ENCODE measurements around the gene EXOSC5.
"Not testable (repeated sequence)": the region's sequence is repeated elsewhere in the genome, so short reads cannot be mapped to it uniquely, and the experiment has no call there.

Gene EXOSC5

DNA sequence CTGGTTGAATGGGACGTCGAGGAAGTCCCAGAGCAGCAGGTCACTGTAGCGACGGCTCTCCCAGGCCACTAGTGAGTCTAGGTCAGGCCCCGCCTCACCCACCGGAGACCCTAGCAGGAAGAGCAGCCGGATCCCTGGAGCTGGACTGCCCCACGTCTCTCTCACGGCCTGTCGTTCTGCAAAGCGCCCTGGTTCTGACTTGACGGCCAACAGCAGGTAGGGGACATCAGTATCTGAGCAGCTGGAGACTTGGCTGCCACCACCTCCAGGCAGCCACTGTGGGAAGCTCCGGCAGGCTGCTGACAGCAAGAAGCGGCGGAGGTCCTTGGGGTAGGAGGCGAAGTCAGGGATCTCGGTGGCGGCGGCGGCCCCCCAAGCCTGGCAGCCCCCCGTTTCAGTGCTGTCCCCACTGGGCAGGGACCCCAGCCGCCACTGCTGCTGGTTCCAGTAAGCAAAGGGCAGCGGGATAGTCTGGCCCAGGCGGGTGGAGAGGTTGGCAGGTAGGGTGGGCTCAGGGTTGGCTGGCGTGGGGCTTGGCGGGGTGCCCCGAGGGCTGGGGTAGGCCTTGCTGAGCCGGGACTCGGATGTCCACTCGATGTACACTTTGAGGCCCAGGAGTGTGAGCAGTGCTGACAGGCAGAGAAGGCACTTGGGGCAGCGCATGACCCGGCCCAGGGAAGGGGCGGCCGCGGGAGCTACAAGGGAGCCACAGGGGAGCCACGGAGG, 29.1 kb upstream of the EXOSC5 start:
- DNase-seq (ENCODE audit: low spot score), result no peak

- no peak for DNase-seq (ENCODE audit: low spot score)
Measured at GRCh38 chr19:41425174-41426115, 28.3 kb upstream of the EXOSC5 start.

DNA sequence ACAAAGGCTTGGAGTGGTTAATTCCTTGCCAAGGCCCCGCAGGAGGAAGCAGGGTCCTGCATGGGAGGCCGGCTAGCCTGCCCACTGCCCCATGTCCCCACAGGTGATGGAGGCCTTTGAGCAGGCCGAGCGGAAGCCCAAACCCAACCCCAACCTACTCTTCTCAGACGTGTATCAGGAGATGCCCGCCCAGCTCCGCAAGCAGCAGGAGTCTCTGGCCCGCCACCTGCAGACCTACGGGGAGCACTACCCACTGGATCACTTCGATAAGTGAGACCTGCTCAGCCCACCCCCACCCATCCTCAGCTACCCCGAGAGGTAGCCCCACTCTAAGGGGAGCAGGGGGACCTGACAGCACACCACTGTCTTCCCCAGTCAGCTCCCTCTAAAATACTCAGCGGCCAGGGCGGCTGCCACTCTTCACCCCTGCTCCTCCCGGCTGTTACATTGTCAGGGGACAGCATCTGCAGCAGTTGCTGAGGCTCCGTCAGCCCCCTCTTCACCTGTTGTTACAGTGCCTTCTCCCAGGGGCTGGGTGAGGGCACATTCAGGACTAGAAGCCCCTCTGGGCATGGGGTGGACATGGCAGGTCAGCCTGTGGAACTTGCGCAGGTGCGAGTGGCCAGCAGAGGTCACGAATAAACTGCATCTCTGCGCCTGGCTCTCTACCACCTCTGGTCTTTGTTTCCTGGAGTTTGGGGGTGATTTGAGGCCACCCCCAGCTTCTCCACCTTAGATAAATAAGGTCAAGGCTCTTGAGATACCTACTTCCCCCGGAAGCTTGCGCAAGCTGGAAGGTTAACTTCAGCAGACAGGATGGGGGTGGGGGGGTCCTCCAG, 27.4 kb upstream of the EXOSC5 start:
- DNase-seq (ENCODE audit: low spot score), result no peak

GRCh38 chr19:41422955-41423354, 25.8 kb upstream of the EXOSC5 start:
- no peak for DNase-seq (ENCODE audit: low spot score)

DNA sequence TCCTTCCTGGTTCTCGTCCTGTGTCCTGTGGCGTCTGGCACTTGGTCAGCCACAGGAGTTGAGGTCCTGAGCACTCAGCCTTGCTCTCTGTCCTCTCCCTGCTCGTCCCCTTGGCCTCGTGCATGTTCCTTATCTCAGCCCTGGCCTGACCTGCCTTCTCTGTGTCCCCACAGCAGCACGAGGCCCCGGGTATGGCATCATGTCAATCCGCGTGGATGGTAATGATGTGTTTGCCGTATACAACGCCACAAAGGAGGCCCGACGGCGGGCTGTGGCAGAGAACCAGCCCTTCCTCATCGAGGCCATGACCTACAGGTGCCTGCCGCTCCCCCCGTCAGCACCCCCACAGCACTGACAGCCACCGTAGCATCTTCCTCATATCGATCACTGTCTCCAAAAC, 25.3 kb upstream of the EXOSC5 start:
- DNase-seq (ENCODE audit: low spot score), result no peak

- DNase-seq (ENCODE audit: low spot score), result no peak
Measured at GRCh38 chr19:41421973-41422372, 24.8 kb upstream of the EXOSC5 start.

DNA sequence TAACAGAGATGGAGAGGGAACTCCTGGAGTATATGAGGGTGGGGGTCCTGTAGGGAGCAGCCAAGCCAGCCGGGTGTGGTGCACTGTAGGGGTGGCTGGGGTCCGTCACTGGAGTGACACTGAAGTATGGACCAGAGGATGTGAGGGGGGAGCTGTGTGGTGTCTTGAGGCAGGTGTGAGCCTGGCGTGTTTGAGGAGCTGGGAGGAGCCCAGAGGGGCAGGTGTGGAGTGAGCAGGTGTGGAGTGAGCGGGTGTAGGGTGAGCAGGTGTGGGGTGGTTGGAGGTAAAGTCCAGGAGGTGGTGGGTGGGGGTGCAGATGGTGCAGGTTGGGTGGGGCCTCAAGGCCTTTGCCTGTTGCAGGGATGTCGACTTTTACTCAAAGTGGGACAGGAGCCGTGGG, 24.2 kb upstream of the EXOSC5 start:
- DNase-seq (ENCODE audit: low spot score), result no peak

DNA sequence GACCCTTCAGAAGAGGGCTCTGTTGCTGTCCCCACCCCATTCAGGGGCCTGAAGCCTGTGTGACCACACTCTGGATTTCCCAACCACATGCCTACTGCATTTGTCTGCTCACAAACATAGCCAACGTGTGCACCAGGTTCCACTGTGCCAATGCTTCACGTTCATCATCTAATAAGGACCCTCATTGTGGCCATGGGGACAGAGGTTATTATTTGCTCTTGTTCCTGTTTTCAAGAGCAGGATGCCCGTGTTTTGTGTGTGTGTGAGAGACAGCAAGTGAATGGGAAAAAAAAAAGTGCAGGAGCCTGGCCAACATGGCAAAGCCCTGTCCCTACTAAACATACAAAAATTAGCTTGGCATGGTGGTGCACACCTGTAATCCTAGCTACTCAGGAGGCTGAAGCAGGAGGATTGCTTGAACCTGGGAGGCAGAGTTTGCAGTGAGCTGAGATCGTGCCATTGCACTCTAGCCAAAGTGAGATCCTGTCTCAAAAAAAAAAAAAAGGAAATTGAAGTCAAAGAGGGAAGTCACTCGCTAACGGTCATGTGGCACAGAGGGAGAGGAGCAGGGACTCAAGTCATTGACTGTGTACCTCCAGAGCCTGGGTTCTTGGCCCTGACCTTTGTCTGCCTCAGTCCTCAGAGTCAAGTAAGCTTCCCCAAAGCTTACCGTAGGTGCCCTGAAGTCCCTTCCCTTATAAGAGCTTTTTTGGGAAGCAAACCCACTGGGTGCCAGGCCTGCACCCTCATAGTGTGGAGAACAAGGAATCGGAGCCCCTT, 23.1 kb upstream of the EXOSC5 start:
- DNase-seq (ENCODE audit: low spot score), result no peak

GRCh38 chr19:41416194-41416674, 19.1 kb upstream of the EXOSC5 start:
- no peak for DNase-seq (ENCODE audit: low spot score)

GRCh38 chr19:41415154-41415571, 18.0 kb upstream of the EXOSC5 start:
- no peak for DNase-seq (ENCODE audit: low spot score)

GRCh38 chr19:41414461-41414860, 17.3 kb upstream of the EXOSC5 start:
- no peak for DNase-seq (ENCODE audit: low spot score)

DNA sequence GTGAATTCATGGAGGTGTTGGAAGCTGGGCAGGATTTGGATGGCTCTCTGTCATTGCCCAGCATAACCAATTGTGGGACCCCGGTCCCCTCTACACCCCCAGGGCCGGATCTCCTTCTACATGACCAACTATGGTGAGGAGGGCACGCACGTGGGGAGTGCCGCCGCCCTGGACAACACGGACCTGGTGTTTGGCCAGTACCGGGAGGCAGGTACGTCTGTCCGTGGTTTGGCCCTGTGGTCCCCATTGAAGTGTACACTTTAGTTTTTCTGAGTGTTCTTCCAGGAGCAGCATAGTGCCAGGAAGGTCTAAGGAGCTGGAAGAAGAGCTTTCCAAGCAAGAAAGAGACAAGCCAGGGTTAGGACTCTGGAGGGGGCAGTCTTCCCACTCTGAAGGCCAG, 16.8 kb upstream of the EXOSC5 start:
- no peak for DNase-seq (ENCODE audit: low spot score)

DNA sequence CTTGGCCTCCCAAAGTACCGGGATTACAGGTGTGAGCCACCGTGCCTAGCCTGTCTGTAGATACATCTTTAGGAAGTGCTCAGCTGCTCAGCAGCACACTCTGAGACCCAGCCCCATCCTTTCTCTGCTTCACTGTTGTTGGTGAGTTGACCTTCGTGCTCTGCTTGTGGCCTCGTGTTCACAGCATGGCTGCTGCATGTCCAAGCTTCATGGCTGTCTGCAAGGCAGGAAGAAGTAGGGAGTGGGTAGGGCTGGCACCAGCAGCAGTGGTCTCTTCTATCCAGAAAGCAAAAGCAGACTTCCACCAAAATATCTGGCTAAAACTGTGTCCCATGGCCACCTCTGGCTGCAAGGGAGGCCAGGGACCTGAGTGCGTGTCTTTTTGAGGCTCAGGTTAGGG, 15.8 kb upstream of the EXOSC5 start:
- no peak for DNase-seq (ENCODE audit: low spot score)

DNA sequence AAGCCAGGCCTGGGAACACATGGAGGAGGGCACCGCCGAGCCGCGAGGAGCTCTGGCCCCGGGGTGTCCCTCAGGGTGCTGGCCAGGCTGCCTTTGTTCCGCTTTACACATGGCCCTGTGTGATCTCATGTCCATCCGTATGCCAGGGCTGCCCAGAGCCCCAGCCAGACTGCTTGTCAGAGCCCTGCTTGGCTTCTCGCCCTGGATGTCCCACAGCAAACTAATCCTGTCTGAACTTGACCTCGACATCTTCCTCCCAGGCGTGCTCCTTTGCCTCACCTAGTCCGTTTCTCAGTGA, 14.8 kb upstream of the EXOSC5 start:
- no peak for DNase-seq (ENCODE audit: low spot score)

GRCh38 chr19:41411100-41411967, 14.2 kb upstream of the EXOSC5 start:
- DNase-seq (ENCODE audit: low spot score), result no peak

DNA sequence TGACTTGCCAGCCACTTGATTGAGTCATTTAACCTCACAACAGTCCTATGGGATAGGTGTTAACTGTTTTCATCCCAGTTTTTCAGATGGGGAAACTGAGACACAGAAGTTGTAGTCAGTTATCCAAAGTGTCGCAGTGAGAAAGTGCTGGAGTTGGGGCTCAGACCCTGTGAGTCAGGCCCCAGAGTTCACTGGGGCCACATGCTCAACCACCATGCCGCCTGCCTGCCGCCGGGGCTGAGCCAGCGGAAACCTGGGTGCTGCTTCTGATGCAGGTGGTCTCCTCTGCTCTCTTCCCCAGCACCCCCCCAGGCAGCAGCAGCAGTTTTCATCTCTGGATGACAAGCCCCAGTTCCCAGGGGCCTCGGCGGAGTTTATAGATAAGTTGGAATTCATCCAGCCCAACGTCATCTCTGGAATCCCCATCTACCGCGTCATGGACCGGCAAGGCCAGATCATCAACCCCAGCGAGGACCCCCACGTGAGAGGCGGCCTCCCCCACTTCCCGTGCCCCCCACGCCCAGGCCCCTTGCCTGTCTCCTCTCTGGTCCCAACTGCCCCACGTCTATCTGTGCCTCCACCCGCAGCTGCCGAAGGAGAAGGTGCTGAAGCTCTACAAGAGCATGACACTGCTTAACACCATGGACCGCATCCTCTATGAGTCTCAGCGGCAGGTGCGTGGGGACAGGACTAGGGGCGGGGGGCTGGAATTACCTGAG, 13.3 kb upstream of the EXOSC5 start:
- no peak for DNase-seq (ENCODE audit: low spot score)

DNA sequence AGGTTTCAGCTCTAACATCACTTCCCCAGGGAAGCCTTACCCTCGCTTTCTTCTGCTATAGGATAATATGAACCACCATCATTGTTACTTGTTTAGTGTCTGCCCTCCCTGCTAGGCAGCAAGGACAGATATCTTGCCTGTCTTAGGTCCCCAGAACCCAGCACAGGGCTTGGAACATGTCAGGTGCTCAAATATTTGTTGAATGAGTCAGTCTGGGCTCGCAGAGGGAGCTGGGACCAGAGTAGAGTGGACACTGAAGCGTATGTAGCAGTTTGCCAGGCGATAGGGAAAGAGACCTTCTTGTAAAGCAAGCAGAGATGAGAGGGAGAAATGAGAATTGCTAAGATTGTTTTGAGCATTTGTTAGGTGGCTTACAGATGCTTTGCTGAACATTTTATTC, 12.1 kb upstream of the EXOSC5 start:
- no peak for DNase-seq (ENCODE audit: low spot score)

DNA sequence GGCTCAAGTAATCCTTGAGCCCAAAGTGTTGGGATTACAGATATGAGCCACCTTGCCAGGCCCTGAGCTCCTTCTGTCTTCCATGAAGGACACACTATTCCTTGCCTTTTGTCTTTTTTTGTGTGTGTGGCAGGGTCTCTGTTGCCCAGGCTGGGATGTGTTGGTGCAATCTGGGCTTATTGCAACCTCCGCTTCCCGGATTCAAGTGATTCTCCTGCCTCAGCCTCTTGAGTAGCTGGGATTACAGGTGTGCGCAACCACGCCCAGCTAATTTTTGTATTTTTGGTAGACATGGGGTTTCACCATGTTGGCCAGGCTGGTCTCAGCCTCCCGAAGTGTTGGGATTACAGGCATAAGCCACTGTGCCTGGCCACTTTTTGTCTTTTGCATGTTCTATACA, 11.7 kb upstream of the EXOSC5 start:
- DNase-seq (ENCODE audit: low spot score), result not testable (repeated sequence)

DNA sequence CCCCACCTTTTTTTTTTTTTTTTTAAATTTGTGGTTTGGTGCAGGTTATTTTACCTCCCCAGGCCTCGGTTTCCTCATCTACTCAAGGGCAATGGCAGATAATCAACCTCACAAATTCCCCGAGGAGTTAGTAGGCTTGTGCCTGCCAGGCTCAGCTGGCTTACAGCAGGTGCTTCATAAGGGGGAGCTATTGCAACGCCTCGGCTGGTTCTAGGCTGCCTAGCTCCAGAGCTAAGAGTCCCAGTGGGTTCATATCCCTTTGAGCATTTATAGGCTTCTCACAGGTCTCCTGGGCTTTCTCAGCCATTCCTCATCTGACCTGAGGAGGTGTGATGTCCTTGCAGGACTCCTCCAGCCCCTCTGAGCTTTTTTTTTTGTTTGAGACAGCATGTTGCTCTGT, 11.1 kb upstream of the EXOSC5 start:
- no peak for DNase-seq (ENCODE audit: low spot score)

GRCh38 chr19:41407271-41407670, 10.1 kb upstream of the EXOSC5 start:
- no peak for DNase-seq (ENCODE audit: low spot score)

All from hematopoietic multipotent progenitor cell treated with erythropoietin and hydrocortisone succinate and interleukin-3 and kit ligand, for 17 days (in vitro differentiated cells).